Spleen (tissue), 7 donors: ENCODE measurements around the gene PBX1.

ENCODE experiments used
- POLR2A ChIP-seq, 3 donors: fragments of 450-650 bp; IDR thresholded peaks; one replicate each; pipeline ENCODE4 v1.5.1; 2017; ENCODE audit warnings: antibody characterized with exemption in 3 of 3, mild to moderate bottlenecking in 1 of 3
- POLR2AphosphoS5 ChIP-seq, 3 donors: sonication (generic); formaldehyde crosslinking; IDR thresholded peaks; one replicate each; pipeline ENCODE4 v1.5.1; 2017; ENCODE audit warnings: antibody characterized with exemption in 3 of 3
- TF ChIP-seq, protein P1 (sequence below), 11 experiments: fragments of 200-600 bp in 7 of 11; fragments of 450-650 bp in 4 of 11; sonication (generic) in 4 of 11; IDR thresholded peaks in 8 of 11; conservative IDR thresholded peaks in 3 of 11; 1 replicate in 7 of 11; 2 replicates in 4 of 11; pipeline versions ENCODE4 v1.4.0 to v1.8.0; 2016 to 2021; ENCODE audit warnings: antibody characterized with exemption in 11 of 11, inconsistent platforms in 4 of 11, mild to moderate bottlenecking in 1 of 11
- donor health status: DM: no; HTN: no; CAD: no; lungs with moderate emphysema.
- donor health status: DM: no; HTN: no; CAD: no.
- donor health status: DM: no; HTN: no; CAD: no.

DNA sequence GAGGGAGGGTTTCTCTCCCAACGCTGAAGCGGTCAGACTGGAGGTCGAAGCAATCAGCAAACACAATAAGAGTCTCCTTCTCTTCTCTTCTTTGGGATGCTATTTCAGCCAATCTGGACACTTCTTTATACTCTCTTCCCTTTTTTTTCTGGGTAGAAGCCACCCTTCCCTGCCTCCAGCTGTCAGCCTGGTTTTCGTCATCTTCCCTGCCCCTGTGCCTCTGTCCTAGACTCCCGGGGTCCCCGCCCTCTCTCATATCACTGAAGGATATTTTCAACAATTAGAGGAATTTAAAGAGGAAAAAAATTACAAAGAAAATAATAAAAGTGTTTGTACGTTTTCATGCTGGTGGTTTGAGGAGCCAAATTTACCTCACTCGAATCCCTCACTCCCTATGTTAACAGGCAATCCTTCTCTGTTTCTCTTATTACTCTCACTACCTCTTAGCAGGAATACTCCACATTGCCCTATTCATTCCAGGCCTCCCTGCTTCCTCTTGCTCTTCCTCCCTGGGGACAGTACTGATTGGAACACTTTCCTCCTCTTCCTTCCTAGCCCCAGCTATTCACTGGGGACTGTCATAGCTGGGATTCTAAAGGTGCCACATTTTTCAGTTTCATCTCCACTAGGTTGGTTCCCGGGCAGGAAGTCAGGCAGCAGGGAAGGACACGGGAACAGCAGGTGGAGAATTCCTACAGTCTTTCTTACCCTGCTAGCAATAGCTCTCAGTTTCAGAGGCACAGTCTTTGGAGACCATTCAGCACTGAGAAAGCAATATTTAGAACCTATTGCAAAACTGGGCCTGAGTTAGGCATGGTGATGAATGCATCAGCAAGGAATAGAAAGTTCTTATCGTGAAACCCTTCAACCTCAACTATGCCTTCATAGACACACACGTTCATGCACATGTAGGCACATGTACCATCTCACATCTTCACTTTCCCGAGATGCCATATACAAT, 288.0 kb downstream of the PBX1 start:
- TF ChIP-seq, protein P1, sequence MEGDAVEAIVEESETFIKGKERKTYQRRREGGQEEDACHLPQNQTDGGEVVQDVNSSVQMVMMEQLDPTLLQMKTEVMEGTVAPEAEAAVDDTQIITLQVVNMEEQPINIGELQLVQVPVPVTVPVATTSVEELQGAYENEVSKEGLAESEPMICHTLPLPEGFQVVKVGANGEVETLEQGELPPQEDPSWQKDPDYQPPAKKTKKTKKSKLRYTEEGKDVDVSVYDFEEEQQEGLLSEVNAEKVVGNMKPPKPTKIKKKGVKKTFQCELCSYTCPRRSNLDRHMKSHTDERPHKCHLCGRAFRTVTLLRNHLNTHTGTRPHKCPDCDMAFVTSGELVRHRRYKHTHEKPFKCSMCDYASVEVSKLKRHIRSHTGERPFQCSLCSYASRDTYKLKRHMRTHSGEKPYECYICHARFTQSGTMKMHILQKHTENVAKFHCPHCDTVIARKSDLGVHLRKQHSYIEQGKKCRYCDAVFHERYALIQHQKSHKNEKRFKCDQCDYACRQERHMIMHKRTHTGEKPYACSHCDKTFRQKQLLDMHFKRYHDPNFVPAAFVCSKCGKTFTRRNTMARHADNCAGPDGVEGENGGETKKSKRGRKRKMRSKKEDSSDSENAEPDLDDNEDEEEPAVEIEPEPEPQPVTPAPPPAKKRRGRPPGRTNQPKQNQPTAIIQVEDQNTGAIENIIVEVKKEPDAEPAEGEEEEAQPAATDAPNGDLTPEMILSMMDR (IDR thresholded peaks at IDR 0.05 in 8 of 11, conservative IDR thresholded peaks at IDR 0.05 in 3 of 11) = no peak
- TF ChIP-seq POLR2AphosphoS5 (IDR thresholded peaks at IDR 0.05) (no peak), POLR2A (IDR thresholded peaks at IDR 0.05) (no peak)
